Lower leg skin (tissue), 3 donors: Measurements from ENCODE around the gene CCR5.

Experiments
- POLR2A ChIP-seq, 2 donors: fragments of 450-650 bp; IDR thresholded peaks; one replicate each; pipeline ENCODE4 v1.6.1; 2016 to 2017; ENCODE audit warnings: antibody characterized with exemption in 2 of 2, mild to moderate bottlenecking in 1 of 2, moderate library complexity in 1 of 2
- TF ChIP-seq, protein P1 (sequence below), 3 donors: fragments of 450-650 bp; IDR thresholded peaks; one replicate each; pipeline ENCODE4 v1.5.1; 2016; ENCODE audit warnings: antibody characterized with exemption in 3 of 3, mild to moderate bottlenecking in 3 of 3, moderate library complexity in 2 of 3

GRCh38 chr3:46414739-46415138, 44.0 kb downstream of the CCR5 start:
- TF ChIP-seq, protein P1, sequence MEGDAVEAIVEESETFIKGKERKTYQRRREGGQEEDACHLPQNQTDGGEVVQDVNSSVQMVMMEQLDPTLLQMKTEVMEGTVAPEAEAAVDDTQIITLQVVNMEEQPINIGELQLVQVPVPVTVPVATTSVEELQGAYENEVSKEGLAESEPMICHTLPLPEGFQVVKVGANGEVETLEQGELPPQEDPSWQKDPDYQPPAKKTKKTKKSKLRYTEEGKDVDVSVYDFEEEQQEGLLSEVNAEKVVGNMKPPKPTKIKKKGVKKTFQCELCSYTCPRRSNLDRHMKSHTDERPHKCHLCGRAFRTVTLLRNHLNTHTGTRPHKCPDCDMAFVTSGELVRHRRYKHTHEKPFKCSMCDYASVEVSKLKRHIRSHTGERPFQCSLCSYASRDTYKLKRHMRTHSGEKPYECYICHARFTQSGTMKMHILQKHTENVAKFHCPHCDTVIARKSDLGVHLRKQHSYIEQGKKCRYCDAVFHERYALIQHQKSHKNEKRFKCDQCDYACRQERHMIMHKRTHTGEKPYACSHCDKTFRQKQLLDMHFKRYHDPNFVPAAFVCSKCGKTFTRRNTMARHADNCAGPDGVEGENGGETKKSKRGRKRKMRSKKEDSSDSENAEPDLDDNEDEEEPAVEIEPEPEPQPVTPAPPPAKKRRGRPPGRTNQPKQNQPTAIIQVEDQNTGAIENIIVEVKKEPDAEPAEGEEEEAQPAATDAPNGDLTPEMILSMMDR (IDR thresholded peaks at IDR 0.05): no peak
- no peak for TF ChIP-seq POLR2A (IDR thresholded peaks at IDR 0.05)
